Measurements from ENCODE around the gene SLC2A10.

SLC2A10 gene

DNA sequence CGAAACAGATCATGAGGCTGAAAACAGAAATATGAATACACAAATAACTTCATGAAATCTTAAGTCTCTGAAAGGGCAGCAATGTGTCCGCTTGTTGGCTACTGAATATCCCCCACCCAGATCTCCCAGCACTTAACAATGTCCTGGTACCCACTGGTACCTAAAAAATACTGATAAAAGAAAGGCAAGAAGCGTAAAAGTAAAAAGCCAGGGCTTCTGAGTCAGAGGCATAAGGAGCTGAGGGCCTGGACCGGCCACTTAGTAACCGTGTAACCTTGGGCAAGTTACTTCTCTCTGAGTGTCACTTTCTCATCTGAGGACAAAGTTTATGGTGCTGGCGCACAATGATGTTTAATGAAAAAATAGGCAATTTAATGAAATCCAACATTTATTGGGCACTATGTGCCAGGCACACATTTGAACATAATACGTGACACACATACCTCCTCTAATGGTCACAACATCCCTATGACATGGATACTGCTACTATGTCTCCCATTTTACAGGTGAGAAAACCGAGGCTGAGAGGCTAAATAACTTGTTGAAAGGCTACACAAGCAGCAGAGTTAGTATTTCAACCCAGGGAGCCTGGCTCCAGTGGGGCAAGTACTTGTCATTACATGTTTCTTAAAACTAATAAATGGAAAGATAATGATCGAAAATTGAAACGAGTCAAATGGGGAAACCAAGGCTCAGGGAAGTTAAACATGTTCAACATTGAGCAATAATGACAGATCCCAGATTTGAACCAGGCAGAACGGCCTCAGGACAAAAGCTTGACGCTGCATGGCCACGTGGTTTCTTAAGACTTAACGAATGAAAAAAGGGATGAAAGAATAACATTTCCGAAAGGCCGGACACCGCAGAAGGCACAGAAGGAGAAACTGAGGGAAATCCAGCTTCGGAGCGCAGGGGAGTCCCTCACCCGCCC, 21.0 kb upstream of the SLC2A10 start:
- TF ChIP-seq, protein P1, sequence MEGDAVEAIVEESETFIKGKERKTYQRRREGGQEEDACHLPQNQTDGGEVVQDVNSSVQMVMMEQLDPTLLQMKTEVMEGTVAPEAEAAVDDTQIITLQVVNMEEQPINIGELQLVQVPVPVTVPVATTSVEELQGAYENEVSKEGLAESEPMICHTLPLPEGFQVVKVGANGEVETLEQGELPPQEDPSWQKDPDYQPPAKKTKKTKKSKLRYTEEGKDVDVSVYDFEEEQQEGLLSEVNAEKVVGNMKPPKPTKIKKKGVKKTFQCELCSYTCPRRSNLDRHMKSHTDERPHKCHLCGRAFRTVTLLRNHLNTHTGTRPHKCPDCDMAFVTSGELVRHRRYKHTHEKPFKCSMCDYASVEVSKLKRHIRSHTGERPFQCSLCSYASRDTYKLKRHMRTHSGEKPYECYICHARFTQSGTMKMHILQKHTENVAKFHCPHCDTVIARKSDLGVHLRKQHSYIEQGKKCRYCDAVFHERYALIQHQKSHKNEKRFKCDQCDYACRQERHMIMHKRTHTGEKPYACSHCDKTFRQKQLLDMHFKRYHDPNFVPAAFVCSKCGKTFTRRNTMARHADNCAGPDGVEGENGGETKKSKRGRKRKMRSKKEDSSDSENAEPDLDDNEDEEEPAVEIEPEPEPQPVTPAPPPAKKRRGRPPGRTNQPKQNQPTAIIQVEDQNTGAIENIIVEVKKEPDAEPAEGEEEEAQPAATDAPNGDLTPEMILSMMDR (IDR thresholded peaks at IDR 0.05; ENCODE audit: control insufficient read depth, insufficient read depth, low read depth, low read length, missing control alignments): no peak
- DNase-seq (ENCODE audit: low read depth): no peak
- peak overlapping the region; percentile 73 for H3K4me3 ChIP-seq (ENCODE audit: control insufficient read depth, low read depth, low read length)

DNA sequence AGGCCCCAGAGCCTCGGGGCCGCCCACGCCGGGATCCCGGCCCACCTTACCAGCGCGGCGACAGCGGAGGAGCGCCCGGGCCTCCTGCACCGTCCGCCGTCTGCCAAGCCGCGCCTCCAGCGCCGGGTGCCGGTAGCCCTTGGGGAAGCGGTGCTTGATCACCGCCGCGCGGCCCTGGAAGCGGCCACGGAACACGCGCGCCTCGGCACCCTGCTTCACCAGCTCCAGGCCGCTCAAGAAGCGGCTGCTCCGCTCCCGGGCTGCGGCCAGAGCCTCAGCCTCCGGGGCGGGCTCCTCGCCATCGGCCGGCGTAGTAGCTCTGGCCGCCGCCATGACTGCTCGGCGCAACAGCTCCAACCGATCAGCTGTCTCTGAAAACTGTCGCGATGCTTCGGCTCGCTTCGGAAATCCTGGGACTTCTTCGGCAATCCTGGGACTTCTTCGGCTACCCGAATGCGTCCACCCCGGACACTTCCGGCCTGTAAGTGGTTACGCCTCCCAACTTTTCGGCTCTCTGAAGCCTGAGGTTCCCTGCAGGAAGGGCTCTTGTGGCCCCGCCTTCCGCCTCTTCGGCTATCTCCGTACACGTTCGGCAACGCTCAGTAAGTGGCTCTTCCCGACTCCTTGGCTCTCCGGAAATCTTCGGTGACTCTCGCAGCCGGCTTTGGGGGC, 20.2 kb upstream of the SLC2A10 start, which contains the start of gene TP53RK:
Gene TP53RK, minus strand, starts transcription at position 363 of the 672 bp plus-strand sequence. Its CDS starts 30 bp downstream, at position 333.
- peak within 1 kb of the TSS; percentile 73 for H3K4me3 ChIP-seq (ENCODE audit: control insufficient read depth, low read depth, low read length)
- TF ChIP-seq, protein P1 (IDR thresholded peaks at IDR 0.05; ENCODE audit: control insufficient read depth, insufficient read depth, low read depth, low read length, missing control alignments): peak; percentile 11
- peak; percentile 100 for DNase-seq (ENCODE audit: low read depth)

DNA sequence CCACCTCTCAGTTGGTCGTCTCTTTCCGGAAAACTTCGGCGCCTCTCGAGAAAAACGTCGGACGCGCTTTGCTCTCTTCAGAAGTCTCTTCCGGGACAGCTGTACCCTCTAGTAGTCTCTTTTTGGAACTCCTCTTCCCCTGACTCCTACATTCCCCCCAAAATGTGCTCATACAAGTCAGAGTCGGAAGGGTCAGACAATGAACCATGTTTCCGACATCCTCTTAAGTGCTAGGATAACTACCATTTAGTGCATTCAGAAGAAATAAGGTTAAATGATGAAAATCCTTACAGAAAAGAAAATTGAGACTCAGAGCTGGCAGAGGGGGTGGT, 19.7 kb upstream of the SLC2A10 start:
- no peak for DNase-seq (ENCODE audit: low read depth)
- peak overlapping the region; percentile 43 for H3K4me3 ChIP-seq (ENCODE audit: control insufficient read depth, low read depth, low read length)
- TF ChIP-seq, protein P1 (IDR thresholded peaks at IDR 0.05; ENCODE audit: control insufficient read depth, insufficient read depth, low read depth, low read length, missing control alignments): no peak

DNA sequence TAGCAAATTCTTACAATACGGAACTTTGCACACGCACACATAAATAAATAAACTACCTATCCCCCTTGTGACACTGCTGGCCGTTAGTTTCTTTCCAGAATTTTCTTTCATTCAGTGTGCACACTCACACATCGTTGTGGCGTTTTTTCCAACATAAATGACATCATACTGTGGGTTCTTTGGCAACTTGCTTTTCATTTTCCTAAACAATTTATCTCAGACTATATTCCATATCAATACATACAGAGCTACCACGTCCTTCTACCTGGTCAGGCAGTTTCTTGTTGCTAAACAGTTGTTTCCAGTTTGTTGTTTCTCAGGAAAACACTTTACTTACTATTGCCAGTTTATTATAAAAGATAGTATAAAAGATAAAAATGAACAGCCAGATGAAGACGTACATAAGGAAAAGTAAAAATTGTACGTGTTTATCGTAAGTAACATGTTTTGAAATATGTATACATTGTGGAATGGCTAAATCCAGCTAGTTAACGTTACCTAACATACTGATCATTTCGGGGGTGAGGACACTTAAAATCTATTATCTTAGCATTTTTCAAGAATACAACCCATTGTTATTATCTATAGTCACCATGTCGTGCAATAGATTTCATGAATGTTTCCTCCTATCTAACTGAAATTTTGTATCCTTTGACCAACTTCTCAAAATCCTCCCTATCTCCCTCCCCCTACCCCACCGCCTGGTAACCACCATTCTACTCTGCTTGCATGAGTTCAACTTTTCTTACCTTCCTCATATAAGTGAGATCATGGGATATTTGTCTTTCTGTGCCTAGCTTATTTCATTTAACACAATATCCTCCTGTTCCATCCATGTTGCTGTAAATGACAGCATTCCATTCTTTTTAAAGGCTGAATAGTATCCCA, 19.0 kb upstream of the SLC2A10 start:
- peak overlapping the region; percentile 43 for H3K4me3 ChIP-seq (ENCODE audit: control insufficient read depth, low read depth, low read length)
- TF ChIP-seq, protein P1 (IDR thresholded peaks at IDR 0.05; ENCODE audit: control insufficient read depth, insufficient read depth, low read depth, low read length, missing control alignments): no peak
- DNase-seq (ENCODE audit: low read depth): no peak

DNA sequence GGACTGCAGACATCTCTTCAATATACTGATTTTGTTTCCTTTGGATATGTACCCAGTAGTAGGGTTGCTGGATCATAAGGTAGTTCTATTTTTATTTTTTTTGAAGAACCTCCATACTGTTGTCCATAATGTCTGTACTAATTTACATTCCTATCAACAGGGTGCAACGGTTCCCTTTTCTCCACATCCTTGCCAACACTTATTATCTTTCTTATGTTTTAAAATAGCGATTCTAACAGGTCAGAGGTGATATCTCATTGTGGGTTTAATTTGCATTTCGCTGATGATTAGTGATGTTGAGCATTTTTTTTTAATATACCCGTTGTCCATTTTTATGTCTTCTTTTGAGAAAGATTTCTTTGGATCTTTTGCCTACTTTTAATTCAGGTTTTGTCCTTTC, 18.3 kb upstream of the SLC2A10 start:
- no peak for DNase-seq (ENCODE audit: low read depth)
- TF ChIP-seq, protein P1 (IDR thresholded peaks at IDR 0.05; ENCODE audit: control insufficient read depth, insufficient read depth, low read depth, low read length, missing control alignments): no peak
- H3K4me3 ChIP-seq (ENCODE audit: control insufficient read depth, low read depth, low read length): no peak overlapping the region

DNA sequence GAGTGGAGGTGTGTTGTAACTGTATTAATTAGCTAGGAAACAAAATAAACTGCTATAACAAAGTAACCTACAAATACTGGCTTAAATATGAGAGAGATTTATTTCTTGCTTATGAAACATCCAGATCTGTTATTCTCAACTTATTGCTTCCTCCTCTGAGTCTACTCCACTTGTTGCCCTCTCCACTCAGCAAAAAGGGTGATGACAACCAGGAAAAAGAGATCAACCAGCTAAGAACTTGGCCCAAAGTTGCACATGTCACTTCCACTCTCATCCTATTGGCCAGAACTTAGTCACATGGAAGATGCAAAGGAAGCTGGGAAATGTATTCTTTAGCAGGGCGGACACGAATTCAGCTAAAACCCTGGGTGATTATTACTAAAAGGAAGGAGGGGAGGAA, 15.0 kb upstream of the SLC2A10 start:
- TF ChIP-seq, protein P1 (IDR thresholded peaks at IDR 0.05; ENCODE audit: control insufficient read depth, insufficient read depth, low read depth, low read length, missing control alignments): no peak
- H3K4me3 ChIP-seq (ENCODE audit: control insufficient read depth, low read depth, low read length): no peak overlapping the region
- DNase-seq (ENCODE audit: low read depth): no peak

All from AG09309 (cell line).